H1 (cell line): Measurements from ENCODE around the gene ACVR1.

ENCODE experiments used
- ATF3 ChIP-seq: IDR thresholded peaks from 2 replicates; pipeline ENCODE4 v1.6.1; 2011; ENCODE audit warnings: low read depth, mild to moderate bottlenecking, low read length; ENCODE audit not compliant: insufficient read depth
- CTCF ChIP-seq, 3 experiments: IDR thresholded peaks; 1 replicate in 2 of 3; 2 replicates in 1 of 3; pipeline versions ENCODE4 v1.5.1 to v1.6.1; 2011; ENCODE audit warnings: low read length in 3 of 3, mild to moderate bottlenecking in 3 of 3, inconsistent platforms in 2 of 3, low read depth in 1 of 3, moderate library complexity in 1 of 3; ENCODE audit not compliant: insufficient read depth in 1 of 3; ENCODE audit errors: control extremely low read depth in 1 of 3
- EZH2 ChIP-seq: fragments of 200-600 bp; sonication (generic); IDR thresholded peaks from 2 replicates; pipeline ENCODE4 v1.7.1; 2012; ENCODE audit warnings: low read depth, mild to moderate bottlenecking, moderate library complexity, low read length, inconsistent platforms; ENCODE audit not compliant: severe bottlenecking
- JUN ChIP-seq: IDR thresholded peaks from 2 replicates; pipeline ENCODE4 v1.6.1; 2011; ENCODE audit warnings: low read depth, mild to moderate bottlenecking, improper control_type of control experiment, low read length
- RAD21 ChIP-seq, 2 experiments: IDR thresholded peaks in 1 of 2; conservative IDR thresholded peaks in 1 of 2; 2 replicates each; pipeline ENCODE4 v1.6.1; 2011; ENCODE audit warnings: low read depth in 2 of 2, low read length in 2 of 2, improper control_type of control experiment in 1 of 2, inconsistent platforms in 1 of 2, mild to moderate bottlenecking in 1 of 2, moderate library complexity in 1 of 2

GRCh38 chr2:157911750-157912149, 35.6 kb upstream of the ACVR1 start:
- TF ChIP-seq CTCF (IDR thresholded peaks at IDR 0.05; ENCODE audit: control extremely low read depth in 1 of 3, insufficient read depth in 1 of 3, low read depth in 1 of 3, low read length in 3 of 3): no peak
- TF ChIP-seq JUN: no peak
- no peak for TF ChIP-seq EZH2
- no peak for TF ChIP-seq RAD21 (IDR thresholded peaks at IDR 0.05 in 1 of 2, conservative IDR thresholded peaks at IDR 0.05 in 1 of 2; ENCODE audit: low read depth in 2 of 2, low read length in 2 of 2)
- TF ChIP-seq ATF3: no peak
